PFSK-1 (cell line): ENCODE data around the gene RPS3. TPM values are rescaled to one million over a fixed set of nuclear protein-coding genes. Genes with fewer than 3 reads are reported as not detected.
A peak's percentile ranks its signal among the peaks of the same experiment; 100 is the strongest.

ENCODE experiments used
- FOXP2 ChIP-seq: optimal IDR thresholded peaks from 2 replicates; pipeline ENCODE3; 2011; ENCODE audit warnings: borderline replicate concordance, control low read depth, inconsistent platforms; ENCODE audit not compliant: insufficient read depth; ENCODE audit errors: extremely low read length, extremely low read depth
- POLR2AphosphoS5 ChIP-seq: IDR thresholded peaks from 2 replicates; pipeline ENCODE4 v1.6.1; 2012; ENCODE audit warnings: low read depth, mild to moderate bottlenecking, control low read depth, low read length, moderate library complexity
- SIN3A ChIP-seq: IDR thresholded peaks from 2 replicates; pipeline ENCODE4 v1.6.1; 2012; ENCODE audit warnings: mild to moderate bottlenecking, low read length, moderate library complexity, borderline replicate concordance; ENCODE audit not compliant: insufficient read depth
- TAF1 ChIP-seq: IDR thresholded peaks from 2 replicates; pipeline ENCODE4 v1.6.1; 2012; ENCODE audit warnings: low read length, control low read depth, borderline replicate concordance; ENCODE audit not compliant: insufficient read depth
- polyA plus RNA-seq: library from polyadenylated mRNA; unstranded; fragments of >200 nt; gene quantifications from one replicate; pipeline ENCODE4 v1.2.1, GENCODE V29; 2012; ENCODE audit warnings: low read depth, missing spikeins; ENCODE audit not compliant: insufficient read length
- TF ChIP-seq, protein P1 (sequence below), 2 experiments: IDR thresholded peaks; 2 replicates each; pipeline versions ENCODE4 v1.6.1 to v1.8.0; 2011 to 2012; ENCODE audit warnings: low read depth in 2 of 2, low read length in 2 of 2, control low read depth in 1 of 2, inconsistent platforms in 1 of 2, mild to moderate bottlenecking in 1 of 2, moderate library complexity in 1 of 2; ENCODE audit not compliant: insufficient read depth in 1 of 2

The RPS3 gene
- 3,306 TPM for polyA plus RNA-seq

DNA sequence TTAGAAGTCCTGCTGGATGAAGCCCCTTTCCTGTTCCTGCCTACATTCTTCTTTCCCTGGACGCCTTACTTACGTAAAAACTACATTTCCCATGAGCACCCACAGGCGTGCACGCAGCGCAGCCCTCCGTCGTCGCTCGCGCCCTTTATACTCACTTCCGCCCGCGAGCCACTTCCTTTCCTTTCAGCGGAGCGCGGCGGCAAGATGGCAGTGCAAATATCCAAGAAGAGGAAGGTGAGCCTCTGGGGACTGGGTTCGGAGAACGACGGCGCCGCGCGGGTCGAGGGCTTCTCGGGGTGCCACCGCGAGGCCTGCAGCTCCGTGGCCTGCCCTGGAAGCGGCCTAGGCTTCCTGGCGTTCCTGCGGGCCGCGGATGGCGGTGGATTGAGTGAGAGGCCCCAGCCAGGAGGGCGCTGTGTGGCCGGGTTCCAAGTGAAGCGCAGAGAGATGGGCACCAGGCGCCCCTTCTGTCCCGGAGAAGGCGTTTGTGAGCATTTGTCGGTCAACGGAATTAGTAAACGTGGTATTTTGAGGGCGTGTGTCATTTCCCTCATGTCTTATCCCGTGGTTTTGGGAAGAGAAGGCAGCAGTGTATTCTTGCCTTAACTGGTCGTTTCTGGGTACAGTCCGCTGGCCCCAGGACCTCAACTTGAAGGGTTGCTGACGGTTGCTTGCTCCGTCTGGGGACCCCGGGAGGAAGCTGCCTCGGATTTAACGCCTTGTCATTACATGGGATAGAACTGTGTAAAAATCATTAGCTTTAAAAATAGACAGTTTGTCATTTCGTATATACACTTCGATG, at the start of gene RPS3:
RPS3 (plus strand) TSS at position 175 of the 802 bp plus-strand sequence; CDS start at position 205, 30 bp downstream.
- TF ChIP-seq, protein P1, sequence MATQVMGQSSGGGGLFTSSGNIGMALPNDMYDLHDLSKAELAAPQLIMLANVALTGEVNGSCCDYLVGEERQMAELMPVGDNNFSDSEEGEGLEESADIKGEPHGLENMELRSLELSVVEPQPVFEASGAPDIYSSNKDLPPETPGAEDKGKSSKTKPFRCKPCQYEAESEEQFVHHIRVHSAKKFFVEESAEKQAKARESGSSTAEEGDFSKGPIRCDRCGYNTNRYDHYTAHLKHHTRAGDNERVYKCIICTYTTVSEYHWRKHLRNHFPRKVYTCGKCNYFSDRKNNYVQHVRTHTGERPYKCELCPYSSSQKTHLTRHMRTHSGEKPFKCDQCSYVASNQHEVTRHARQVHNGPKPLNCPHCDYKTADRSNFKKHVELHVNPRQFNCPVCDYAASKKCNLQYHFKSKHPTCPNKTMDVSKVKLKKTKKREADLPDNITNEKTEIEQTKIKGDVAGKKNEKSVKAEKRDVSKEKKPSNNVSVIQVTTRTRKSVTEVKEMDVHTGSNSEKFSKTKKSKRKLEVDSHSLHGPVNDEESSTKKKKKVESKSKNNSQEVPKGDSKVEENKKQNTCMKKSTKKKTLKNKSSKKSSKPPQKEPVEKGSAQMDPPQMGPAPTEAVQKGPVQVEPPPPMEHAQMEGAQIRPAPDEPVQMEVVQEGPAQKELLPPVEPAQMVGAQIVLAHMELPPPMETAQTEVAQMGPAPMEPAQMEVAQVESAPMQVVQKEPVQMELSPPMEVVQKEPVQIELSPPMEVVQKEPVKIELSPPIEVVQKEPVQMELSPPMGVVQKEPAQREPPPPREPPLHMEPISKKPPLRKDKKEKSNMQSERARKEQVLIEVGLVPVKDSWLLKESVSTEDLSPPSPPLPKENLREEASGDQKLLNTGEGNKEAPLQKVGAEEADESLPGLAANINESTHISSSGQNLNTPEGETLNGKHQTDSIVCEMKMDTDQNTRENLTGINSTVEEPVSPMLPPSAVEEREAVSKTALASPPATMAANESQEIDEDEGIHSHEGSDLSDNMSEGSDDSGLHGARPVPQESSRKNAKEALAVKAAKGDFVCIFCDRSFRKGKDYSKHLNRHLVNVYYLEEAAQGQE (IDR thresholded peaks at IDR 0.05; ENCODE audit: insufficient read depth in 1 of 2, low read depth in 2 of 2, low read length in 2 of 2), result peak; percentile 43 to 77; a peak in 3 of 4 replicates
- TF ChIP-seq SIN3A (peak; percentile 32; the same call in 1 of the 2 replicates), FOXP2 (no peak), TAF1 (peak; percentile 100), POLR2AphosphoS5 (peak; percentile 99)

DNA sequence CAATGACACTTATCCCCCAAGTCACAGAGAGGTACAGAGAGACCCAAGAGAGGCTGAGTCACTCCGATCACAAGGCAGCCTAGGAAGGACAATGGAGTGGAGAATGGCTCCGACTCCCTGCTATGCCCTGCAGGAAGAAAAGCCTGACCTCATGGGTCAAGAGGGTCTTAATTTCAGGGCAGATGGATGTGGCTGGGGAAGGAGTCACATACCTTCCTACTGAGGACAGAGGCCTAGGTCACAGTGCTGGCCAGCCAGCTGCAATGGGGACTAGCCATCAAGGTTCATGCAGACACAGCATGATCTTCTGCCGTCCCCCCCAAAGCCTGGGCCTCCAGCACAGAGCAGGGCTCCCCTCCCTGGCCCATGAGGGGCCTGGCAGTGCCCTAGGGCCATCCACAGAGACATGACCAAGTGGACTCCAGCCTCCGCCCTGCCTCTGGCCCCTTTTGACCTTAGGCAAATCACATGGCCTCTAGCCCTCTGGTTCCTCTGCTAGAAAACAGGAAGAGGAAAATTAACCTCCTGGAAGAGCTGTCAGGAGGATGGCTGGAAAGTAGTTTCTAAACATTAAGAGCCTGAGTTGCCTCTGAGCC, 49.7 kb upstream of the RPS3 start:
- TF ChIP-seq POLR2AphosphoS5, result no peak
- TF ChIP-seq SIN3A, result peak; percentile 84; the same call in 1 of the 2 replicates

DNA sequence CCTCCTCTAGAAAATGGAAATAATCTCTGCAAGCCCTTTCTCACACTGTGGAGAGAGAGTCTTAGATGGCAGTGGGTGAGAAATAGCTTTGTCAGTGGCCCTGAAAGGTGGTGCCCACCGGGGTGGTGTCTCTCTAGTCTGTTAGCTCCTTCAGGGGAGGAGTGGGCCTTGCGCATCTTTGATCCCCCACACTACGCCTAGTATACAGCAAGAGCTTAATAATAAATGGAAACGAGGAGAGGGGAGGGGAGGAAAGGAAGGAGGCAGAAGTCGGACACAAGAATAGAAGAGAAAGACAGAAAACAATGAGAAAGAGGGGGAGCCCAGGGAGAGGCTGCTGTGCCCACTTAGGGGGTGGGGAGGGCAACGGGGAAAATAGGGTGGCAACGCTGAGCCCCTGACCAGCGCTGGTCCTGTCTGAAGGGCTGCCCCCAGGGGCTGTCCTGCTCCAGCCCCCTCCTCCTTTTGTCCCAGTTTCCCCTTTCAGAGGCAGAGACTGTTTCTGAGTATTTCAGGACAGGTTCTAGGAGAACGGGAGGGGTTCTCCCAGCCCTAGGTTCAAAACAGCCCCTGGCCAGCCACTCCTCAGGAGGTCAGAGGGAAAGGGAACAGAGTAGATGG, 49.1 kb upstream of the RPS3 start:
- TF ChIP-seq, protein P1 (IDR thresholded peaks at IDR 0.05; ENCODE audit: insufficient read depth in 1 of 2, low read depth in 2 of 2, low read length in 2 of 2), result no peak
- TF ChIP-seq SIN3A (no peak; the same call in 1 of the 2 replicates), FOXP2 (no peak), TAF1 (no peak), POLR2AphosphoS5 (no peak)

DNA sequence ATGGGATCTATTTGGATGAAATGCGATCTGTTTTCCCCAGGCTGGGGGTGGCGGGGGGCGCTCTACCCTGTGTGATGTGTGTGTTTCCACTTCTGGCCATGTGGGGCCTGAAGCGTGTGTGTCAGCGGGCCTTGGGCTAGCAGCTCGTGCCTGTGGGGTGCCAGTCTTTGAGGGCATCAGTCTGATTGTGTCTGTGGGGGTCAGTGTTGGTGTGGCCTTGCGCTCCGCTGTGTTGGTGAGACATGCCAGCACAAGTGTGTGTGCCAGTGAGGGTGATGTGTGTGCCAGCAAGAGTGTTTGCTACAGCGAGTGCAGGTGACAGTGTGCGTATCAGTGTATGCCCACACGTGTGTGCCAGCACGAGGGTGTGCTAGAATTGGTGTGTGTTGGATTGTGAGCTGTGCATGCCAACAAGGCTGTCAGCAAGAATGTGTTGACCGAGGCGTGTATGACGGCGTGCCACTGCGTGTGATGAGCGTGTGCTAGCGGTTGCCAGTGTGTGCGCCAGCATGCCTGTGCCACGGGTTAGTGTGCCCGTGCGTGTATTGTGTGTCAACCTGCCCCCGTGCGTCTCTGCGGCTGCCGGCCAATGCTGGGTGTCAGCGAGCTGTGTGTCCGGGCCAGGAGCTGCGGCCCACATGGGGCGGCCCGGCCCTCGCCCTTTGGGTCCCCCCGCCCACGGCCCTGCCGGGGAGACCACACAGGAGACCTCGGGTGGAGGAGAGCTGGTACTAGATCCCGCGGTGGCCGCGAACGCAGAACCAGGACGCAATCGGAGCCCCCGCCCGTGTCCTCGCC, 48.4 kb upstream of the RPS3 start:
- TF ChIP-seq, protein P1 (IDR thresholded peaks at IDR 0.05; ENCODE audit: insufficient read depth in 1 of 2, low read depth in 2 of 2, low read length in 2 of 2), result no peak
- peak; percentile 13 for TF ChIP-seq FOXP2

DNA sequence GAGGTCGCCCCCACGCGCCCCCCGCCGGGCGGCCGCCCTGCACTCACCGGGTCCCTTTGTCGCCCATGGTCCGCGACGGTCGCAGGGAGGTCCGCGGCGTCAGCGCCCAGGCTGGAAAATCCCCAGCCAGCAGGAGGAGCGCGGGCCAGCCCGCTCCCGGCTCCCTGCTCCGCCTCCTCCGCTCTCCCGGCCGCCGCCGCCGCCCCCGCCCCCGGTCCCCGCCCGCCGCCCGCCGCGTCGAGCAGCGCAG, 47.9 kb upstream of the RPS3 start, which contains the start of gene ARRB1:
ARRB1 (minus strand) TSS at position 121 of the 250 bp plus-strand sequence; CDS start at position 67, 54 bp downstream.
- TF ChIP-seq POLR2AphosphoS5, result no peak
- no peak for TF ChIP-seq TAF1
- no peak for TF ChIP-seq FOXP2
- TF ChIP-seq, protein P1 (IDR thresholded peaks at IDR 0.05; ENCODE audit: insufficient read depth in 1 of 2, low read depth in 2 of 2, low read length in 2 of 2), result no peak
- no peak for TF ChIP-seq SIN3A
